Measurements from ENCODE around the gene S100A2.

DNA sequence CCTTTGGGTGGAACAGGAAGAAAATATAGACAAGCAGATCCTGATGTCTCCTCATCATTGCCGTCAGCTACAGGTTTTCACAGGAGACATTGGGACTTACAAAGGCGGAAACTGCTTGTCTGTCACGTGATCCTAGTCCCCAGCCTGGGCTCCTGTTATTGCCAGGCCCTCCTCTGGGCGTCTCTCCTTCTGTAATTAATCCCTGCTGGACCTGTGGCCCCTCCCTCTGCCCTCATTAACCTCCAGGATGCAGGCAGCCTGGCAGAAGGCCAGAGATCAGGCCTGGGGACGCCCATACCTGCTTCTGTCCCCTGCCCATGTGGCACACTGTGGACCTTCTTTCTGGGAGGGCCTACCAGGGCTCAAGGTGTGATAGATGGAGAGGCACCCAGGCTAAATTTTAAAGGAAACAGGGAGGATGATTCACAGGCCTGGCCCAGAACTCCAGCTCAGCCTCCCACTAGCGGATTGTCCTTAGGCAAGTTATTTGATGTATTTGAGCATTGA lies 27.3 kb downstream of the S100A2 start:
- TF ChIP-seq, protein P1, sequence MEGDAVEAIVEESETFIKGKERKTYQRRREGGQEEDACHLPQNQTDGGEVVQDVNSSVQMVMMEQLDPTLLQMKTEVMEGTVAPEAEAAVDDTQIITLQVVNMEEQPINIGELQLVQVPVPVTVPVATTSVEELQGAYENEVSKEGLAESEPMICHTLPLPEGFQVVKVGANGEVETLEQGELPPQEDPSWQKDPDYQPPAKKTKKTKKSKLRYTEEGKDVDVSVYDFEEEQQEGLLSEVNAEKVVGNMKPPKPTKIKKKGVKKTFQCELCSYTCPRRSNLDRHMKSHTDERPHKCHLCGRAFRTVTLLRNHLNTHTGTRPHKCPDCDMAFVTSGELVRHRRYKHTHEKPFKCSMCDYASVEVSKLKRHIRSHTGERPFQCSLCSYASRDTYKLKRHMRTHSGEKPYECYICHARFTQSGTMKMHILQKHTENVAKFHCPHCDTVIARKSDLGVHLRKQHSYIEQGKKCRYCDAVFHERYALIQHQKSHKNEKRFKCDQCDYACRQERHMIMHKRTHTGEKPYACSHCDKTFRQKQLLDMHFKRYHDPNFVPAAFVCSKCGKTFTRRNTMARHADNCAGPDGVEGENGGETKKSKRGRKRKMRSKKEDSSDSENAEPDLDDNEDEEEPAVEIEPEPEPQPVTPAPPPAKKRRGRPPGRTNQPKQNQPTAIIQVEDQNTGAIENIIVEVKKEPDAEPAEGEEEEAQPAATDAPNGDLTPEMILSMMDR (conservative IDR thresholded peaks at IDR 0.05): no peak
- TF ChIP-seq EZH2 (IDR thresholded peaks at IDR 0.05; ENCODE audit: low read depth): no peak

All from PC-9 (cell line).